Endothelial cell of hepatic sinusoid (primary cell): ENCODE measurements around the gene CA9.
"Not testable (repeated sequence)": the region's sequence is repeated elsewhere in the genome, so short reads cannot be mapped to it uniquely, and the experiment has no call there.

Experiments used
- in situ Hi-C: cut with HindIII; loops from 2 replicates; pipeline ENCODE4 v1.10.0; 2017; ENCODE audit warnings: low sequenced_read_pairs

The CA9 gene

GRCh38 chr9:35673132-35674024 lies at the start of gene CA9:
Gene CA9, plus strand, starts transcription at chr9:35673928. Its CDS starts 32 bp downstream, at chr9:35673960.
- in situ Hi-C loops = no loop called here

- in situ Hi-C loops = loop anchor here (5.0 kb wide), 2 partner anchors 55 to 75 kb away; no protein-coding TSS in a partner anchor
These were observed 46.2 kb upstream of the CA9 start for GRCh38 chr9:35627575-35627974.

- in situ Hi-C loops = loop anchor here (5.0 kb wide), 2 partner anchors 54 to 76 kb away; no protein-coding TSS in a partner anchor
These were observed 45.2 kb upstream of the CA9 start for GRCh38 chr9:35628389-35628991.

- in situ Hi-C loops = loop anchor here (5.0 kb wide), 2 partner anchors 53 to 77 kb away; no protein-coding TSS in a partner anchor
These were observed 44.1 kb upstream of the CA9 start for GRCh38 chr9:35629597-35629996.

GRCh38 chr9:35635730-35636129 lies 38.0 kb upstream of the CA9 start:
- in situ Hi-C loops = no loop called here

- in situ Hi-C loops = no loop called here
These were observed 37.4 kb upstream of the CA9 start for GRCh38 chr9:35636135-35636876.

GRCh38 chr9:35636877-35637246 lies 36.9 kb upstream of the CA9 start:
- in situ Hi-C loops = not testable (repeated sequence)

GRCh38 chr9:35637427-35637955 lies 36.2 kb upstream of the CA9 start:
- in situ Hi-C loops = not testable (repeated sequence)

- in situ Hi-C loops = not testable (repeated sequence)
These were observed 35.0 kb upstream of the CA9 start for GRCh38 chr9:35638751-35639150.

GRCh38 chr9:35639225-35639624 lies 34.5 kb upstream of the CA9 start:
- in situ Hi-C loops = not testable (repeated sequence)

- in situ Hi-C loops = no loop called here
These were observed 34.1 kb upstream of the CA9 start for GRCh38 chr9:35639631-35640030.

- in situ Hi-C loops = not testable (repeated sequence)
These were observed 33.3 kb upstream of the CA9 start for GRCh38 chr9:35640431-35640830.

GRCh38 chr9:35641478-35641877 lies 32.2 kb upstream of the CA9 start:
- in situ Hi-C loops = not testable (repeated sequence)

GRCh38 chr9:35643046-35643445 lies 30.7 kb upstream of the CA9 start:
- in situ Hi-C loops = no loop called here

GRCh38 chr9:35645736-35646135 lies 28.0 kb upstream of the CA9 start:
- in situ Hi-C loops = loop anchor here (5.0 kb wide), 1 partner anchor 67 kb away; no protein-coding TSS in a partner anchor

- in situ Hi-C loops = loop anchor here (5.0 kb wide), 1 partner anchor 66 kb away; no protein-coding TSS in a partner anchor
These were observed 27.6 kb upstream of the CA9 start for GRCh38 chr9:35646153-35646532.

GRCh38 chr9:35646533-35647265 lies 27.0 kb upstream of the CA9 start:
- in situ Hi-C loops = loop anchor here (5.0 kb wide), 1 partner anchor 66 kb away; no protein-coding TSS in a partner anchor

GRCh38 chr9:35649431-35650340 lies 24.0 kb upstream of the CA9 start:
- in situ Hi-C loops = loop anchor here (5.0 kb wide), 1 partner anchor 63 kb away; no protein-coding TSS in a partner anchor
